ENCODE data around the gene COX4I1.

The COX4I1 gene

DNA sequence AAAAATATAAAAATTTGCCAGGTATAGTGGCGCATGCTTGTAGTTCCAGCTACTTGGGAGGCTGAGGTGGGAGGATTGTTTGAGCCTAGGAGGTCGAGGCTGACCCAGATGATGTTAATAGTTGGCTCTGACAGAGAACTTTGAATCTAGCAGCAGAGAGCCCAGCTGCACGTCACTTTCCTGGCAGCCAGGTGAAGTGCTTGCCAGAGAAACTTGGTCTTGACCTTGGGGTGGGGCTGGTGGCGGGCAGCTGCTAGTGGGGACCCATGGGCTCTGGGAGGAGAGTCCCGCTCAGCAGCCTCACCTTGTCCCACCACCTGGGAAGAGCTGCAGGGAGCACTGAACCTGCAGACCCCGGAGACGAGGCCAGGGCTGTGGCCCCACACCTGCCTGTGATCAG lies 45.5 kb upstream of the COX4I1 start (continued):
- TF ChIP-seq, protein P1, sequence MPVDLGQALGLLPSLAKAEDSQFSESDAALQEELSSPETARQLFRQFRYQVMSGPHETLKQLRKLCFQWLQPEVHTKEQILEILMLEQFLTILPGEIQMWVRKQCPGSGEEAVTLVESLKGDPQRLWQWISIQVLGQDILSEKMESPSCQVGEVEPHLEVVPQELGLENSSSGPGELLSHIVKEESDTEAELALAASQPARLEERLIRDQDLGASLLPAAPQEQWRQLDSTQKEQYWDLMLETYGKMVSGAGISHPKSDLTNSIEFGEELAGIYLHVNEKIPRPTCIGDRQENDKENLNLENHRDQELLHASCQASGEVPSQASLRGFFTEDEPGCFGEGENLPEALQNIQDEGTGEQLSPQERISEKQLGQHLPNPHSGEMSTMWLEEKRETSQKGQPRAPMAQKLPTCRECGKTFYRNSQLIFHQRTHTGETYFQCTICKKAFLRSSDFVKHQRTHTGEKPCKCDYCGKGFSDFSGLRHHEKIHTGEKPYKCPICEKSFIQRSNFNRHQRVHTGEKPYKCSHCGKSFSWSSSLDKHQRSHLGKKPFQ (tag by site-specific recombination; IDR thresholded peaks at IDR 0.05): no peak
- TF ChIP-seq ZNF514 (tag by site-specific recombination; IDR thresholded peaks at IDR 0.05) (no peak), ZNF76 (tag by site-specific recombination; IDR thresholded peaks at IDR 0.05; ENCODE audit: borderline replicate concordance, low read depth) (no peak), ZNF132 (tag by site-specific recombination; IDR thresholded peaks at IDR 0.05; ENCODE audit: borderline replicate concordance) (no peak), RBAK (tag by site-specific recombination; IDR thresholded peaks at IDR 0.05) (no peak)
- TF ChIP-seq, protein P2, sequence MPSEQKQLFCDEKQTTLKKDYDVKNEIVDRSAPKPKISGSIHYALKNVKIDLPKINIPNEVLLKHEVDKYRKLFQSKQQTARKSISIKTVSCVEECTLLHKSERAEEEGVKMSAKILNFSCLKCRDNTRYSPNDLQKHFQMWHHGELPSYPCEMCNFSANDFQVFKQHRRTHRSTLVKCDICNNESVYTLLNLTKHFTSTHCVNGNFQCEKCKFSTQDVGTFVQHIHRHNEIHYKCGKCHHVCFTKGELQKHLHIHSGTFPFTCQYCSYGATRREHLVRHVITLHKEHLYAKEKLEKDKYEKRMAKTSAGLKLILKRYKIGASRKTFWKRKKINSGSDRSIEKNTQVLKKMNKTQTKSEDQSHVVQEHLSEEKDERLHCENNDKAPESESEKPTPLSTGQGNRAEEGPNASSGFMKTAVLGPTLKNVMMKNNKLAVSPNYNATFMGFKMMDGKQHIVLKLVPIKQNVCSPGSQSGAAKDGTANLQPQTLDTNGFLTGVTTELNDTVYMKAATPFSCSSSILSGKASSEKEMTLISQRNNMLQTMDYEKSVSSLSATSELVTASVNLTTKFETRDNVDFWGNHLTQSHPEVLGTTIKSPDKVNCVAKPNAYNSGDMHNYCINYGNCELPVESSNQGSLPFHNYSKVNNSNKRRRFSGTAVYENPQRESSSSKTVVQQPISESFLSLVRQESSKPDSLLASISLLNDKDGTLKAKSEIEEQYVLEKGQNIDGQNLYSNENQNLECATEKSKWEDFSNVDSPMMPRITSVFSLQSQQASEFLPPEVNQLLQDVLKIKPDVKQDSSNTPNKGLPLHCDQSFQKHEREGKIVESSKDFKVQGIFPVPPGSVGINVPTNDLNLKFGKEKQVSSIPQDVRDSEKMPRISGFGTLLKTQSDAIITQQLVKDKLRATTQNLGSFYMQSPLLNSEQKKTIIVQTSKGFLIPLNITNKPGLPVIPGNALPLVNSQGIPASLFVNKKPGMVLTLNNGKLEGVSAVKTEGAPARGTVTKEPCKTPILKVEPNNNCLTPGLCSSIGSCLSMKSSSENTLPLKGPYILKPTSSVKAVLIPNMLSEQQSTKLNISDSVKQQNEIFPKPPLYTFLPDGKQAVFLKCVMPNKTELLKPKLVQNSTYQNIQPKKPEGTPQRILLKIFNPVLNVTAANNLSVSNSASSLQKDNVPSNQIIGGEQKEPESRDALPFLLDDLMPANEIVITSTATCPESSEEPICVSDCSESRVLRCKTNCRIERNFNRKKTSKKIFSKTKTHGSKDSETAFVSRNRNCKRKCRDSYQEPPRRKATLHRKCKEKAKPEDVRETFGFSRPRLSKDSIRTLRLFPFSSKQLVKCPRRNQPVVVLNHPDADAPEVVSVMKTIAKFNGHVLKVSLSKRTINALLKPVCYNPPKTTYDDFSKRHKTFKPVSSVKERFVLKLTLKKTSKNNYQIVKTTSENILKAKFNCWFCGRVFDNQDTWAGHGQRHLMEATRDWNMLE (tag by site-specific recombination; conservative IDR thresholded peaks at IDR 0.05; ENCODE audit: low read depth): no peak

DNA sequence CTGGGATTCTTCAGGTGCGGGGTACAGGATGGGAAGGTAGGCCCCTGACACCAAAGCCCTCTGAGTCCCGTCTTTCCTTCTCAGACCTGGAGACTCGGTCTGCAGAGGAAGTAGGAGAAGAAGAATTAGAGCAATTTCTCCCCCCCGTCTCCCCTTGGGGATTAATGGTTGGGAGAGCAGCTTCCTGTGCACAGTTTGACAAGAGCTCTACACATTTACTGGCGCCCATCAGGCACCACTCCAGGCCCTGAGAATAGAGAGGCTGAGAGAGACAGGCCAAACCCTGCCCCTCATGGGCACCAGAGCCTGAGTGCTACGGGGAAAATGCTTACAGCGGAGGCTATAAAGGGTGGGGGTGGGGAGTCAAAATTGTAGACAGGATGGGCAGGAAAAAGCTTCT lies 45.1 kb upstream of the COX4I1 start:
- H3K36me3 ChIP-seq (ENCODE audit: control insufficient read depth in 2 of 2, insufficient read depth in 1 of 2, low read length in 2 of 2): no peaks in the 10 kb centered on the region
- CTCF ChIA-PET: interaction anchor here (0.6 kb wide), 1 partner anchor 264 kb away, joined by 3 read pairs; no protein-coding TSS in a partner anchor
- no peaks in the 10 kb centered on the region for H3K9me3 ChIP-seq (ENCODE audit: control insufficient read depth, insufficient read depth, low read depth, low read length)
- H3K4me1 ChIP-seq (ENCODE audit: control insufficient read depth, insufficient read depth, low read length): peaks cover 5% of the 10 kb centered on the region; the same call in 1 of the 2 replicates
- POLR2A ChIA-PET: no interaction called here
- H3K4me3 ChIP-seq (ENCODE audit: low read depth, low read length): no peak overlapping the region
- no peak overlapping the region for H3K27ac ChIP-seq (ENCODE audit: extremely low read depth, low read depth, low read length)
- TF ChIP-seq ZNF626 (tag by site-specific recombination; IDR thresholded peaks at IDR 0.05): no peak
- no peak for TF ChIP-seq ZNF571 (tag by site-specific recombination; IDR thresholded peaks at IDR 0.05)
- TF ChIP-seq, protein P3, sequence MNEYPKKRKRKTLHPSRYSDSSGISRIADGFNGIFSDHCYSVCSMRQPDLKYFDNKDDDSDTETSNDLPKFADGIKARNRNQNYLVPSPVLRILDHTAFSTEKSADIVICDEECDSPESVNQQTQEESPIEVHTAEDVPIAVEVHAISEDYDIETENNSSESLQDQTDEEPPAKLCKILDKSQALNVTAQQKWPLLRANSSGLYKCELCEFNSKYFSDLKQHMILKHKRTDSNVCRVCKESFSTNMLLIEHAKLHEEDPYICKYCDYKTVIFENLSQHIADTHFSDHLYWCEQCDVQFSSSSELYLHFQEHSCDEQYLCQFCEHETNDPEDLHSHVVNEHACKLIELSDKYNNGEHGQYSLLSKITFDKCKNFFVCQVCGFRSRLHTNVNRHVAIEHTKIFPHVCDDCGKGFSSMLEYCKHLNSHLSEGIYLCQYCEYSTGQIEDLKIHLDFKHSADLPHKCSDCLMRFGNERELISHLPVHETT (tag by site-specific recombination; IDR thresholded peaks at IDR 0.05): no peak
- TF ChIP-seq ZFP69B (tag by site-specific recombination; IDR thresholded peaks at IDR 0.05): no peak
- TF ChIP-seq ZBTB20 (tag by site-specific recombination; IDR thresholded peaks at IDR 0.05): no peak
- no peak for TF ChIP-seq SP2 (tag by site-specific recombination; IDR thresholded peaks at IDR 0.05)
- TF ChIP-seq ZIC2 (tag by site-specific recombination; IDR thresholded peaks at IDR 0.05): no peak
- TF ChIP-seq ZBTB21 (tag by site-specific recombination; IDR thresholded peaks at IDR 0.05): no peak
- TF ChIP-seq, protein P4, sequence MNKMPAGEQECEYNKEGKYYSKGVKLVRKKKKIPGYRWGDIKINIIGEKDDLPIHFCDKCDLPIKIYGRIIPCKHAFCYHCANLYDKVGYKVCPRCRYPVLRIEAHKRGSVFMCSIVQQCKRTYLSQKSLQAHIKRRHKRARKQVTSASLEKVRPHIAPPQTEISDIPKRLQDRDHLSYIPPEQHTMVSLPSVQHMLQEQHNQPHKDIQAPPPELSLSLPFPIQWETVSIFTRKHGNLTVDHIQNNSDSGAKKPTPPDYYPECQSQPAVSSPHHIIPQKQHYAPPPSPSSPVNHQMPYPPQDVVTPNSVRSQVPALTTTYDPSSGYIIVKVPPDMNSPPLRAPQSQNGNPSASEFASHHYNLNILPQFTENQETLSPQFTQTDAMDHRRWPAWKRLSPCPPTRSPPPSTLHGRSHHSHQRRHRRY (tag by site-specific recombination; IDR thresholded peaks at IDR 0.05): no peak
- TF ChIP-seq, protein P5, sequence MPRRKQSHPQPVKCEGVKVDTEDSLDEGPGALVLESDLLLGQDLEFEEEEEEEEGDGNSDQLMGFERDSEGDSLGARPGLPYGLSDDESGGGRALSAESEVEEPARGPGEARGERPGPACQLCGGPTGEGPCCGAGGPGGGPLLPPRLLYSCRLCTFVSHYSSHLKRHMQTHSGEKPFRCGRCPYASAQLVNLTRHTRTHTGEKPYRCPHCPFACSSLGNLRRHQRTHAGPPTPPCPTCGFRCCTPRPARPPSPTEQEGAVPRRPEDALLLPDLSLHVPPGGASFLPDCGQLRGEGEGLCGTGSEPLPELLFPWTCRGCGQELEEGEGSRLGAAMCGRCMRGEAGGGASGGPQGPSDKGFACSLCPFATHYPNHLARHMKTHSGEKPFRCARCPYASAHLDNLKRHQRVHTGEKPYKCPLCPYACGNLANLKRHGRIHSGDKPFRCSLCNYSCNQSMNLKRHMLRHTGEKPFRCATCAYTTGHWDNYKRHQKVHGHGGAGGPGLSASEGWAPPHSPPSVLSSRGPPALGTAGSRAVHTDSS (tag by site-specific recombination; IDR thresholded peaks at IDR 0.05): no peak
- no peak for TF ChIP-seq ZNF157 (tag by site-specific recombination; IDR thresholded peaks at IDR 0.05)
- TF ChIP-seq REPIN1 (tag by site-specific recombination; IDR thresholded peaks at IDR 0.05; ENCODE audit: low read depth): no peak
- no peak for TF ChIP-seq ZNF707 (tag by site-specific recombination; IDR thresholded peaks at IDR 0.05)
- TF ChIP-seq RBAK (tag by site-specific recombination; IDR thresholded peaks at IDR 0.05): no peak
- TF ChIP-seq ZNF701 (tag by site-specific recombination; IDR thresholded peaks at IDR 0.05): no peak
